ENCODE measurements around the gene GHITM.

DNA sequence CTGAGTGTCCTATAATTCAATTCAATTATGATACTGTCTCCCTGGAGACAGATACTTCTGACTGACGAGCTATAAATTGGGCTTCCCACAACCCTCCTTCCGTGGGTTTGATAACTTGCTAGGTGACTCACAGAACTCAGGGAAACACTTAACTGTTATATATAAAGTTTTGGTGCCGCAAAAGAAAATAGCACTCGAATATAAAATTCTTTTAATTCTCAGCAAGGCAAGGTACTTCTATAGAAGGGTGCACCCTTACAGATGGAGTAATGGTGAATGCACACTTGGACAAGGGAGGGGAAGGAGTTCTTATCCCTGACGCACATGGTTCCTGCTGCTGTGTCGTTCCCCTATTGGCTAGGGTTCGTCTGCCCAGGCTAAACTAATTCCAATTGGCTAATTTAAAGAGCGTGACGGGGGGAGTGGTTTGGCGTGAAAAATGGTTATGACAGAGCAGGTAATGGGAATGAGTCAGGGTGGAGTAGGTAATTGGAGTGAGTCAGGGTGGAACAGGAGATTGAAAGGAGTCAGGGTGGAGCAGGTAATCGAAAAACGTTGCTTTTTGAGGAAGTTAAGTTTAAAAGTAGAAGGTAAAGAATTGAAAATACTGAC, 20.8 kb upstream of the GHITM start:
- TF ChIP-seq EP300 (IDR thresholded peaks at IDR 0.05; ENCODE audit: low read depth in 2 of 2, low read length in 2 of 2) = no peak
- TF ChIP-seq EP300 (CRISPR knock-in tag; IDR thresholded peaks at IDR 0.05; ENCODE audit: borderline replicate concordance) = no peak
- TF ChIP-seq FOXK1 (CRISPR knock-in tag; IDR thresholded peaks at IDR 0.05; ENCODE audit: borderline replicate concordance, low read depth) = no peak
- TF ChIP-seq, protein P1, sequence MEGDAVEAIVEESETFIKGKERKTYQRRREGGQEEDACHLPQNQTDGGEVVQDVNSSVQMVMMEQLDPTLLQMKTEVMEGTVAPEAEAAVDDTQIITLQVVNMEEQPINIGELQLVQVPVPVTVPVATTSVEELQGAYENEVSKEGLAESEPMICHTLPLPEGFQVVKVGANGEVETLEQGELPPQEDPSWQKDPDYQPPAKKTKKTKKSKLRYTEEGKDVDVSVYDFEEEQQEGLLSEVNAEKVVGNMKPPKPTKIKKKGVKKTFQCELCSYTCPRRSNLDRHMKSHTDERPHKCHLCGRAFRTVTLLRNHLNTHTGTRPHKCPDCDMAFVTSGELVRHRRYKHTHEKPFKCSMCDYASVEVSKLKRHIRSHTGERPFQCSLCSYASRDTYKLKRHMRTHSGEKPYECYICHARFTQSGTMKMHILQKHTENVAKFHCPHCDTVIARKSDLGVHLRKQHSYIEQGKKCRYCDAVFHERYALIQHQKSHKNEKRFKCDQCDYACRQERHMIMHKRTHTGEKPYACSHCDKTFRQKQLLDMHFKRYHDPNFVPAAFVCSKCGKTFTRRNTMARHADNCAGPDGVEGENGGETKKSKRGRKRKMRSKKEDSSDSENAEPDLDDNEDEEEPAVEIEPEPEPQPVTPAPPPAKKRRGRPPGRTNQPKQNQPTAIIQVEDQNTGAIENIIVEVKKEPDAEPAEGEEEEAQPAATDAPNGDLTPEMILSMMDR (CRISPR knock-in tag; IDR thresholded peaks at IDR 0.05) = no peak
- no peak for TF ChIP-seq RCOR2 (CRISPR knock-in tag; IDR thresholded peaks at IDR 0.05)
- TF ChIP-seq ZKSCAN1 (IDR thresholded peaks at IDR 0.05; ENCODE audit: low read length) = no peak
- TF ChIP-seq, protein P2, sequence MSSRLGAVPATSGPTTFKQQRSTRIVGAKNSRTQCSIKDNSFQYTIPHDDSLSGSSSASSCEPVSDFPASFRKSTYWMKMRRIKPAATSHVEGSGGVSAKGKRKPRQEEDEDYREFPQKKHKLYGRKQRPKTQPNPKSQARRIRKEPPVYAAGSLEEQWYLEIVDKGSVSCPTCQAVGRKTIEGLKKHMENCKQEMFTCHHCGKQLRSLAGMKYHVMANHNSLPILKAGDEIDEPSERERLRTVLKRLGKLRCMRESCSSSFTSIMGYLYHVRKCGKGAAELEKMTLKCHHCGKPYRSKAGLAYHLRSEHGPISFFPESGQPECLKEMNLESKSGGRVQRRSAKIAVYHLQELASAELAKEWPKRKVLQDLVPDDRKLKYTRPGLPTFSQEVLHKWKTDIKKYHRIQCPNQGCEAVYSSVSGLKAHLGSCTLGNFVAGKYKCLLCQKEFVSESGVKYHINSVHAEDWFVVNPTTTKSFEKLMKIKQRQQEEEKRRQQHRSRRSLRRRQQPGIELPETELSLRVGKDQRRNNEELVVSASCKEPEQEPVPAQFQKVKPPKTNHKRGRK (CRISPR knock-in tag; IDR thresholded peaks at IDR 0.05) = no peak
- no peak for TF ChIP-seq NFIC (IDR thresholded peaks at IDR 0.05; ENCODE audit: low read length)
- TF ChIP-seq, protein P3, sequence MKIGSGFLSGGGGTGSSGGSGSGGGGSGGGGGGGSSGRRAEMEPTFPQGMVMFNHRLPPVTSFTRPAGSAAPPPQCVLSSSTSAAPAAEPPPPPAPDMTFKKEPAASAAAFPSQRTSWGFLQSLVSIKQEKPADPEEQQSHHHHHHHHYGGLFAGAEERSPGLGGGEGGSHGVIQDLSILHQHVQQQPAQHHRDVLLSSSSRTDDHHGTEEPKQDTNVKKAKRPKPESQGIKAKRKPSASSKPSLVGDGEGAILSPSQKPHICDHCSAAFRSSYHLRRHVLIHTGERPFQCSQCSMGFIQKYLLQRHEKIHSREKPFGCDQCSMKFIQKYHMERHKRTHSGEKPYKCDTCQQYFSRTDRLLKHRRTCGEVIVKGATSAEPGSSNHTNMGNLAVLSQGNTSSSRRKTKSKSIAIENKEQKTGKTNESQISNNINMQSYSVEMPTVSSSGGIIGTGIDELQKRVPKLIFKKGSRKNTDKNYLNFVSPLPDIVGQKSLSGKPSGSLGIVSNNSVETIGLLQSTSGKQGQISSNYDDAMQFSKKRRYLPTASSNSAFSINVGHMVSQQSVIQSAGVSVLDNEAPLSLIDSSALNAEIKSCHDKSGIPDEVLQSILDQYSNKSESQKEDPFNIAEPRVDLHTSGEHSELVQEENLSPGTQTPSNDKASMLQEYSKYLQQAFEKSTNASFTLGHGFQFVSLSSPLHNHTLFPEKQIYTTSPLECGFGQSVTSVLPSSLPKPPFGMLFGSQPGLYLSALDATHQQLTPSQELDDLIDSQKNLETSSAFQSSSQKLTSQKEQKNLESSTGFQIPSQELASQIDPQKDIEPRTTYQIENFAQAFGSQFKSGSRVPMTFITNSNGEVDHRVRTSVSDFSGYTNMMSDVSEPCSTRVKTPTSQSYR (CRISPR knock-in tag; IDR thresholded peaks at IDR 0.05; ENCODE audit: borderline replicate concordance) = no peak
- TF ChIP-seq RBFOX2 (IDR thresholded peaks at IDR 0.05; ENCODE audit: low read depth, low read length) = no peak
- no peak for TF ChIP-seq NFE2L2 (IDR thresholded peaks at IDR 0.05; ENCODE audit: low read length)
- no peak for TF ChIP-seq ZKSCAN5 (CRISPR knock-in tag; IDR thresholded peaks at IDR 0.05)
- no peak for TF ChIP-seq NFYB (CRISPR knock-in tag; IDR thresholded peaks at IDR 0.05)
- TF ChIP-seq RBM39 (IDR thresholded peaks at IDR 0.05; ENCODE audit: low read depth, low read length, poor library complexity, severe bottlenecking) = no peak

Measured in HepG2 (cell line).